RWPE2 (cell line): ENCODE measurements around the gene KRTCAP3.

ENCODE experiments used
- ATAC-seq: fragments of 200-7000 bp; cut with Tn5 transposase; 3 replicates; pipeline ENCODE4 v1.9.1; 2021; ENCODE audit warnings: low read depth
- DNase-seq: peaks from one replicate; pipeline ENCODE4 v3.0.0-alpha.2; 2020; ENCODE audit warnings: low spot score
- H3K27ac ChIP-seq: fragments of 450-650 bp; 2 replicates; pipeline ENCODE4 v1.5.1; 2017; ENCODE audit warnings: mild to moderate bottlenecking; ENCODE audit not compliant: poor library complexity, severe bottlenecking
- H3K27me3 ChIP-seq: fragments of 250-450 bp; sonication (Bioruptor Pico); 2 replicates; pipeline ENCODE4 v1.5.1; 2021; ENCODE audit warnings: mild to moderate bottlenecking, moderate library complexity; ENCODE audit not compliant: insufficient read depth, poor library complexity, severe bottlenecking
- H3K36me3 ChIP-seq: fragments of 250-450 bp; sonication (Bioruptor Pico); 2 replicates; pipeline ENCODE4 v1.5.1; 2020; ENCODE audit warnings: low read depth, mild to moderate bottlenecking, moderate library complexity
- H3K4me1 ChIP-seq: fragments of 250-450 bp; sonication (Bioruptor Pico); 2 replicates; pipeline ENCODE4 v1.5.1; 2021; ENCODE audit warnings: mild to moderate bottlenecking, moderate library complexity; ENCODE audit not compliant: insufficient read depth, poor library complexity, severe bottlenecking
- H3K4me3 ChIP-seq: fragments of 250-450 bp; sonication (Bioruptor Pico); 2 replicates; pipeline ENCODE4 v1.5.1; 2021; ENCODE audit warnings: mild to moderate bottlenecking, moderate library complexity; ENCODE audit not compliant: severe bottlenecking
- H3K9me3 ChIP-seq: fragments of 250-450 bp; sonication (Bioruptor Pico); 2 replicates; pipeline ENCODE4 v1.5.1; 2021; ENCODE audit warnings: mild to moderate bottlenecking, moderate library complexity; ENCODE audit not compliant: severe bottlenecking
- CTCF ChIP-seq: fragments of 450-650 bp; IDR thresholded peaks from one replicate; pipeline ENCODE4 v1.5.1; 2017; ENCODE audit warnings: mild to moderate bottlenecking, moderate library complexity; ENCODE audit not compliant: poor library complexity, severe bottlenecking

Gene KRTCAP3

GRCh38 chr2:27471961-27472360 lies 29.8 kb downstream of the KRTCAP3 start:
- TF ChIP-seq CTCF = no peak
- Histone ChIP-seq H3K9me3 (no peaks in the 10 kb centered on the region), H3K4me3 (no peak overlapping the region), H3K36me3 (peaks cover 22% of the 10 kb centered on the region), H3K27ac (no peak overlapping the region), H3K4me1 (no peaks in the 10 kb centered on the region), H3K27me3 (no peaks in the 10 kb centered on the region)
- no peak for ATAC-seq
- no peak for DNase-seq

GRCh38 chr2:27485496-27485895 lies 43.3 kb downstream of the KRTCAP3 start:
- Histone ChIP-seq H3K4me1 (peaks cover 5% of the 10 kb centered on the region), H3K36me3 (peaks cover 2% of the 10 kb centered on the region), H3K27me3 (no peaks in the 10 kb centered on the region), H3K4me3 (no peak overlapping the region), H3K9me3 (no peaks in the 10 kb centered on the region), H3K27ac (no peak overlapping the region)
- DNase-seq = no peak
- ATAC-seq = no peak
- no peak for TF ChIP-seq CTCF

GRCh38 chr2:27489118-27489497 lies 46.9 kb downstream of the KRTCAP3 start:
- peak; percentile 19; the same call in 2 of the 3 replicates for ATAC-seq

GRCh38 chr2:27489498-27490397 lies 47.6 kb downstream of the KRTCAP3 start, which contains the start of gene IFT172:
TSS of gene IFT172 (minus strand) at chr2:27489743. CDS start at chr2:27489653, 90 bp downstream.
- ATAC-seq = peak; percentile 92
- H3K27ac ChIP-seq = no peak within 1 kb of the TSS
- TF ChIP-seq CTCF = no peak

More at GRCh38 chr2:27489118-27489497, 46.9 kb downstream of the KRTCAP3 start:
- no peaks in the 10 kb centered on the region for H3K36me3 ChIP-seq
- no peak for TF ChIP-seq CTCF
- H3K27me3 ChIP-seq = no peaks in the 10 kb centered on the region
- H3K4me3 ChIP-seq = peak overlapping the region; percentile 34
- H3K9me3 ChIP-seq = no peaks in the 10 kb centered on the region
- DNase-seq = no peak
- H3K27ac ChIP-seq = no peak overlapping the region
- H3K4me1 ChIP-seq = peaks cover 5% of the 10 kb centered on the region

GRCh38 chr2:27492557-27492956 lies 50.4 kb downstream of the KRTCAP3 start:
- ATAC-seq (no peak), DNase-seq (no peak)
- Histone ChIP-seq H3K9me3 (no peaks in the 10 kb centered on the region), H3K27ac (no peak overlapping the region), H3K27me3 (no peaks in the 10 kb centered on the region), H3K36me3 (no peaks in the 10 kb centered on the region), H3K4me3 (no peak overlapping the region), H3K4me1 (peaks cover 5% of the 10 kb centered on the region)
- no peak for TF ChIP-seq CTCF

More at GRCh38 chr2:27489498-27490397, 47.6 kb downstream of the KRTCAP3 start, which contains the start of gene IFT172:
- Histone ChIP-seq H3K36me3 (no peaks in the 10 kb centered on the region), H3K9me3 (no peaks in the 10 kb centered on the region), H3K4me1 (peaks cover 5% of the 10 kb centered on the region), H3K4me3 (peak within 1 kb of the TSS; percentile 34), H3K27me3 (no peaks in the 10 kb centered on the region)
- DNase-seq = peak; percentile 99
